ENCODE data around the gene APOA5. TPM values are rescaled to one million over a fixed set of nuclear protein-coding genes. Genes with fewer than 3 reads are reported as not detected.

The APOA5 gene
- total and polyA plus RNA-seq, 2 of the 8 experiments (the other 6 are each of a cell fraction or from before 2014, with no cell fraction given) = 0.08 to 0.15 TPM

GRCh38 chr11:116833816-116834534 lies 42.3 kb upstream of the APOA5 start:
- H2BK120ac ChIP-seq (replicated peaks; ENCODE audit: low read depth, low read length) = no peak overlapping the region
- no peaks in the 10 kb centered on the region; a peak in 1 of 4 replicates for H3K9me3 ChIP-seq (ENCODE audit: insufficient read depth in 2 of 2, low read depth in 1 of 2, low read length in 1 of 2)
- H3K56ac ChIP-seq (replicated peaks; ENCODE audit: insufficient read length, low read depth, low read length) = no peak overlapping the region
- H3K4ac ChIP-seq (replicated peaks; ENCODE audit: insufficient read length, low read depth, low read length) = no peak overlapping the region
- no peak overlapping the region for H3K4me3 ChIP-seq (ENCODE audit: extremely low read depth in 1 of 4, insufficient read depth in 2 of 4, low read depth in 3 of 4, low read length in 4 of 4)
- no peaks in the 10 kb centered on the region for H3K36me3 ChIP-seq (ENCODE audit: control insufficient read depth in 2 of 4, insufficient read depth in 4 of 4, low read length in 3 of 4)
- H4K91ac ChIP-seq (replicated peaks; ENCODE audit: insufficient read length, low read length) = no peak overlapping the region
- H3K27ac ChIP-seq (ENCODE audit: low read depth, low read length) = no peak overlapping the region
- CTCF ChIA-PET (ENCODE audit: partially characterized antibody) = interaction anchor here (0.6 to 12.2 kb wide), 7 partner anchors 8 to 306 kb away, joined by 3 to 237 read pairs (median 6); partner anchors contain the start of genes APOA4, APOA5 and ZPR1
- POLR2A ChIA-PET (ENCODE audit: partially characterized antibody) = interaction anchor here (1.0 to 2.9 kb wide), 2 partner anchors 41 to 310 kb away, joined by 3 to 16 read pairs; partner anchors contain the start of gene PAFAH1B2
- no peaks in the 10 kb centered on the region for H3K79me2 ChIP-seq (ENCODE audit: control insufficient read depth in 1 of 2, insufficient read depth in 2 of 2, low read length in 2 of 2)
- H3K4me2 ChIP-seq (ENCODE audit: insufficient read depth in 1 of 2, low read depth in 2 of 2, low read length in 2 of 2) = no peak overlapping the region; a peak in 1 of 4 replicates
- no peak overlapping the region for H2AK5ac ChIP-seq (ENCODE audit: low read depth, low read length)
- FAIRE-seq (no peak), DNase-seq (ENCODE audit: low read depth in 1 of 2, low spot score in 2 of 2) (no peak)
- 86% methylated on average over 11 of the region's 14 CpGs; no CpG with 5 or more reads in 1 of the 2 experiments for WGBS, 2 experiments (ENCODE audit: extremely low coverage in 1 of 2, insufficient coverage in 1 of 2, insufficient read length in 1 of 2, insufficient replicate concordance in 2 of 2, low coverage in 1 of 2, low lambda C conversion rate in 2 of 2, missing lambda C conversion rate in 1 of 2)
- H3K14ac ChIP-seq (ENCODE audit: insufficient read length) = no peak overlapping the region
- H4K5ac ChIP-seq (ENCODE audit: insufficient read length, low read depth, low read length) = no peak overlapping the region
- no peak overlapping the region for H3K9ac ChIP-seq (replicated peaks in 1 of 4; ENCODE audit: extremely low read depth in 1 of 4, low read depth in 3 of 4, low read length in 3 of 4)
- H3K23ac ChIP-seq (ENCODE audit: insufficient read length) = no peak overlapping the region
- no peak overlapping the region for H2BK15ac ChIP-seq (ENCODE audit: low read length)
- peaks cover 3% of the 10 kb centered on the region; the same call in 1 of the 2 replicates for H3K23me2 ChIP-seq (ENCODE audit: low read depth, low read length)
- peaks cover 0 to 7% (median 5%) of the 10 kb centered on the region in 4 experiments; a peak in 3 of 7 replicates for H3K27me3 ChIP-seq (replicated peaks in 1 of 4; ENCODE audit: control insufficient read depth in 3 of 4, extremely low read depth in 1 of 4, insufficient read depth in 3 of 4, low read length in 3 of 4)
- H2BK12ac ChIP-seq (ENCODE audit: low read depth, low read length) = no peak overlapping the region
- H4K8ac ChIP-seq (ENCODE audit: extremely low read depth, insufficient read depth, low read length) = no peak overlapping the region
- H2BK5ac ChIP-seq (ENCODE audit: low read depth, low read length) = no peak overlapping the region
- H3K18ac ChIP-seq (ENCODE audit: extremely low read depth, low read length) = no peak overlapping the region
- no peaks in the 10 kb centered on the region for H4K20me1 ChIP-seq (replicated peaks in 1 of 2; ENCODE audit: control insufficient read depth in 1 of 2, insufficient read depth in 2 of 2, low read length in 2 of 2)
- peaks cover 0 to 24% (median 4%) of the 10 kb centered on the region in 4 experiments; a peak in 5 of 7 replicates for H3K4me1 ChIP-seq (replicated peaks in 1 of 4; ENCODE audit: control insufficient read depth in 3 of 4, insufficient read depth in 4 of 4, low read length in 3 of 4)
- no peak overlapping the region for H2BK20ac ChIP-seq (ENCODE audit: low read length)
- H3K79me1 ChIP-seq (ENCODE audit: low read depth, low read length) = no peaks in the 10 kb centered on the region
- no peak overlapping the region for H2AFZ ChIP-seq (ENCODE audit: low read length)
- TF ChIP-seq NRF1 (IDR thresholded peaks at IDR 0.05; ENCODE audit: low read depth, low read length) (no peak), ASH2L (IDR thresholded peaks at IDR 0.05; ENCODE audit: low read length) (no peak), CHD2 (IDR thresholded peaks at IDR 0.05; ENCODE audit: low read length) (no peak), EZH2 (IDR thresholded peaks at IDR 0.05; ENCODE audit: low read depth, low read length, severe bottlenecking) (no peak), TCF12 (IDR thresholded peaks at IDR 0.05; ENCODE audit: low read depth, low read length) (no peak), ATF3 (IDR thresholded peaks at IDR 0.05; ENCODE audit: insufficient read depth, low read depth, low read length) (no peak), TAF1 (IDR thresholded peaks at IDR 0.05; ENCODE audit: low read depth, low read length) (no peak), FOSL1 (IDR thresholded peaks at IDR 0.05; ENCODE audit: insufficient read depth, low read depth, low read length) (no peak), EGR1 (IDR thresholded peaks at IDR 0.05; ENCODE audit: borderline replicate concordance, low read depth, low read length) (no peak), JUND (IDR thresholded peaks at IDR 0.05; ENCODE audit: low read length) (no peak)

Data from H1 (cell line).